ENCODE results near the gene USH1C.

USH1C gene

GRCh38 chr11:17547051-17547577 lies 2.9 kb upstream of the USH1C start, which contains the start of gene OTOG:
Gene OTOG, plus strand, starts transcription at chr11:17547259. Its CDS starts 114 bp downstream, at chr11:17547373.
- no peak for DNase-seq (ENCODE audit: low read depth)

- no peak for DNase-seq (ENCODE audit: low read depth)
Measured at GRCh38 chr11:17546240-17546639, 2.0 kb upstream of the USH1C start.

DNA sequence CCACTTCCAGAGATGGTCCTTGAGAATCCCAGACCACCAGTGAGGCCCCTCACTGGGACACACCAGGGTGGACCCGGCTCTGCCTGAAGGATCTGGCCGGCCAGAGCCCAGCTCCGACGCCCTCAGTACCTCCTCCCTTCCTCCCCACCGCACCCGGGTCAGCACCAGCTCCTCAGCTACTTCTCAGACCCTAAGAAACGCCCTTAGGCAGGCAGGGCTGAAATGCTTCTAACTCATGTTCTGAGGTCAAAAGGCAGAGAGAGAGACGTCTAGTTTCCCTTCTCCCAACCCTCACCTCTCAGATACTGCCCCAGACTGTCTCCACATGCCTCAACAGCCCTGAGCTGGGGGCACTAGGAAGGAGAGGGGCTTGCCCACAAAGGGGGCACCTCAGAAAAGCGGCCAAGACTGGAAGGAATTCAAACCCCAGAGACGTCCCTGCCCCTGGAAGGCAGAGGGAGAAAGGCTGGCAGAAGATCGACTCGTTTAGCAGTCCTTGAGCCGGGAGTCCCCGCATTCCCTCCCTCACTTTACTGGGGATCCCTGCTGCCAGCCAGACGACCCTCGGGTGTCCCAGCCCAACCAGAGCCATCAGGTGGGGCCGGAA lies 539 bp downstream of the USH1C start:
- DNase-seq (ENCODE audit: low read depth): no peak

GRCh38 chr11:17543041-17543440 lies 1.2 kb downstream of the USH1C start:
- DNase-seq (ENCODE audit: low read depth): no peak

GRCh38 chr11:17542249-17542648 lies 2.0 kb downstream of the USH1C start:
- no peak for DNase-seq (ENCODE audit: low read depth)

DNA sequence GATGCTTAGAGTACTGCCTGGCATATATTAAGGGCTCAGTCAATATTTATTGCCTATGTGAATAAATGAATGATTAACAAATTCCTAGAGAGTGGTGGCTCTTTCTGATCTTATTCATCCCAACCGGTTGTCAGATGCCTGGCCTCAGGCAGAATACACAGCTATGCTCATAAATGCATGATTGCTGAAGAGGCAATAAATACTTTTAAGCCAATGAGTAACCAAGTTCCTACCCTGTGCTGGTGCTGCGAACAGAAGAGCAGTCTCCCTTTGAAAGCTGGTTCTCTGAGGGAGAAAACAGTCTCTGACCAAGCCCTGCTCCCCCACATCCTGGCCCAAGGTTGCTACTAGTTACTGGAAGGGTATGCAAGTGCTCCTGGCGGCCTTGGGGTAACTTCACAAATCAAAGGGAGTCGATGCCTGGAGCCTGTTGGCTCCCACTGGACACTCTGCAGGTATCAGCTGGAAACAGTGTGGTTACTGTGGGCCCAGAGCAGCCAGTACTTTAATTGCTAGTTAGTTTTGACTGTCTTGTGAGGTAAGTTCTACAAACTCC lies 2.8 kb downstream of the USH1C start:
- DNase-seq (ENCODE audit: low read depth): no peak

DNA sequence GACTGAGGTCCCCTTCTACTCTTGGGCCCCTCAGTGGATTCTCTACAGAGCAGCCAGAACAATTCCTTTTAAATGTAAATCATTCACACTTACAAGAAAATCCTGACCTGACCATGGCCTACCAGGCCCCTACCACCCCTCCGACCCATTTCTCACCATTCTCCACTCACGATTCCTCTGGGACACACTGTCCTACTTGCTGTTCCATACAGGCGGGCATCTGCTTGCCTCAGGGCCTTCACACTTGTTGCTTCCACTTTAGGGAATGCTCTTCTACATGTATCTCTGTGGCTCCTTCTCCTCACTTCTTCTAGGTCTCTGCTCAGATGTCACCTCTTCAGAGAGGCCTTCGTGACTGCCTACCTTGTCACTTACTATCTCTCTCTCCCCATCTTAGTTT lies 3.4 kb downstream of the USH1C start:
- no peak for DNase-seq (ENCODE audit: low read depth)

DNA sequence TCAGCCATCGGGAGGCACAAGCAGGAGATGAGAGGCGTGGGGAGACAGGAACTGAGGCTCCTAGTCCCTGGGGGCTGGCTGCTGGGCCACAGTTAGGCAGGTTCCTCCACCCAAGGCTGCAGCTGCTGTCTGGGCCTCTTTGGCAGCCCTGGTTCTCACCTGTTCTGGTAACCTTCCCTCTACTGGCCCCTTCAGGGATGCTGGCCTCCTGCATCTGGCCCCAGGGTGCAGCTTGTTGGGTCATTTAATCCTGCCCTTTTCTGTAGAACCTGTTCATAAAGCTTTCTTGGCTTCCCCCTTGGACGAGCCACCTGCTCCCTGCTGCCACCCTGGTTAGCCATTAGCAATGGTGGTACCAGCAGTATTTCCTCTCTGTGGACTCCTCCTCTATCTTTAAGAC lies 5.5 kb downstream of the USH1C start:
- DNase-seq (ENCODE audit: low read depth): no peak

DNA sequence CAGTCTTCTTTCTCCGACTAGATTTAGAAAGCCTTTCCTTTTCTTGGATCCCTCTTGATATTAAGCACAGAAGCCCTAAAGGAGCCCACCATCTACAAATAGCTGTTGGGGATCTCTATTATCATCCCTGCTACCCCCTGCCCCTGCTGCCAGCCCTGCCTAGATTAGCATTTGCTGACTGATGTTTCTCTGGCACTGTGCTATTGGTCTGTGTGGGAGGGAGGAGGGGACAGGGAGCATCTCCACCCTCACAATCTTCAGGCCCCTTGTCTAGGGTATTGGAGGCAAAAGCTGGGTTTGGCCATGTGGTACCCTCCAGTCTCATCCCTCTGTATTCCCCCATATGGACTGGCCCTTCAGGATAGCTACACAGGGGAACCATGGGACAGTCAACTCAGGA lies 6.2 kb downstream of the USH1C start:
- no peak for DNase-seq (ENCODE audit: low read depth)

DNA sequence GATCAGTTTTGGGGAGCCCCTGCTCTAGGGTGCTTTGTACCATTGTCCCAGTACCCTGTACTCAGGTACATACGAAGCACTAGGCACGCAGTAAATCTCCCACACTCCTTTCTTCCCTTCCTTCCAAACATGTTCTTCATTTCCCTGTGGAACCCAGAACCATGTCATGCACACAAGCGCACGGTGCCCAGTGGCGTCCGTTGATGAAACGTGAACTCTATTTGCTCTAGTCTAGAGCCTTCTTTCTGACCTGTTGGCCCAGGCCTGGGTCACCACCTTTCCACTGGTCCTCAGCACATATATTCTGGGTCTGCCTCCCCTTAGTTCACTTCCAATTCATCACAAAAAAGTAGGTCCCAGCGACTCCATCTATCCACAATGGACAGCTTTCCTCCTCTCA lies 7.0 kb downstream of the USH1C start:
- no peak for DNase-seq (ENCODE audit: low read depth)

GRCh38 chr11:17535488-17535887 lies 8.7 kb downstream of the USH1C start:
- no peak for DNase-seq (ENCODE audit: low read depth)

DNA sequence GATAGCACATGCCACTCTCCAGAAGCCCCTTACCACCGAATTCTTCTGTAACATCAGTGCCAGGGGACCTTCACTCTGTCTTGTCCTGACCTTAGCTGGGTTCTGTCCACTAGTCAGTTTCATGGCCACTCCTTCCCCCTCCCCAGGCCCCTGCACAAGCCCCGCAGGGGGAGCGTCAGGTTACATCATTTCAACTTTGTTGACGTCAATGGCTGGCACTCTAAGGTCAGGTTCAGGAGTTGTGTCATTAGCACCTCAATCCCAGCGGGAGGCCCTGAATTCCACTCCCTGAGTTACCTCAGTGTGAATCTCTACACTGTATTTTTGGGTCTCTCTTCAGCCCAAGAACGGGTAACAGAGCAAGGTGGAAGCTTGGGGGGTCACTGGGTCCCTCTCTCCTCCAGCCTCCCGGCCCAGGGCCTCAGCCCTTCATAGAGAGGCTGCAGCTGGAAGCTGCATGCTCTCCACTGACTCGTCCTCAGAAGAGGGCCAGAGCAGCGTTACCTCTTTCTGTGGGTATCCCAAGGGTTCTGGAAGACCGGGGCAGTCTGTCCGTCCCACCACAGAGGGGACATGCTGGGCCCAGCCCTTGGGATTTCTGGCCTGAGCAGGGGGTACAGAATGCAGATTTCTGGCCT lies 10.3 kb downstream of the USH1C start:
- no peak for DNase-seq (ENCODE audit: low read depth)

DNA sequence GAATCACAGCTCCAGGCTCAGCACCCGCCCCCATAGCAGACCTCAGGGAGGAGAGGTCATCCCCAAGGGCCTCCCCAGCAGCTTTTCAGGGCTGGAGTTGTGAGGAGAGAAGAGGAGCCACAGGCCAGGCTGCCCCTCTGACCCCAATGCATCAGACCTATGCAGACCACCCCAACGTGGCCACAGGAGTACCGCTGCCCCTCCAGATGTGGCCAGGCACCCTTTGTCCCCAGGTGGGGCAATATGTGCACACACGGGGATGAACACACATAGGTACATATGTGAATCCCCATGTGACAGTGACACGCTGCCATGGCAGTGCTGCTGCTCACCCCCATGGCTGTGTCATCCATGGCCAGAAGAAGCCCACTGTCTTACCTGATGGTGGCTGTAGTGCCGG lies 10.9 kb downstream of the USH1C start:
- no peak for DNase-seq (ENCODE audit: low read depth)

DNA sequence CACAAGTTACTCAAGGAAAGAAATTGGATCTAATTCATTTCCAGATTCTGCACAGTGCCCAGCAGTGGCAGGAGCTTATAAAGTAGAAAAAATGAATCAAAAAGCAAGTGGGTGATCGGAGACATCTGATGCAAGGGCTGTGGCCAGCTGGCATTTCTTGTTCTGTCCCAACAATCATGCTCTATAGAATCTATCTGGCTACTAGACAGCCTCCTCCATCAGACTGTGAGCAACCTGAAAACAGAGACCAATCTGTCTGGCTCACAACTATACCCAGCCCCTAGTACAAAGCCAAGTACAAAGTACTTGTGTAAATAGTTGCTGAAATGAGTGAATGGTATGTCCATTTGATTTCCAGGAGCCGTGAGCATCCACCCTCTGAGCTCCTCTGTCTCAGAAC lies 11.4 kb downstream of the USH1C start:
- DNase-seq (ENCODE audit: low read depth): no peak

- no peak for DNase-seq (ENCODE audit: low read depth)
Measured at GRCh38 chr11:17531636-17532113, 12.5 kb downstream of the USH1C start.

DNA sequence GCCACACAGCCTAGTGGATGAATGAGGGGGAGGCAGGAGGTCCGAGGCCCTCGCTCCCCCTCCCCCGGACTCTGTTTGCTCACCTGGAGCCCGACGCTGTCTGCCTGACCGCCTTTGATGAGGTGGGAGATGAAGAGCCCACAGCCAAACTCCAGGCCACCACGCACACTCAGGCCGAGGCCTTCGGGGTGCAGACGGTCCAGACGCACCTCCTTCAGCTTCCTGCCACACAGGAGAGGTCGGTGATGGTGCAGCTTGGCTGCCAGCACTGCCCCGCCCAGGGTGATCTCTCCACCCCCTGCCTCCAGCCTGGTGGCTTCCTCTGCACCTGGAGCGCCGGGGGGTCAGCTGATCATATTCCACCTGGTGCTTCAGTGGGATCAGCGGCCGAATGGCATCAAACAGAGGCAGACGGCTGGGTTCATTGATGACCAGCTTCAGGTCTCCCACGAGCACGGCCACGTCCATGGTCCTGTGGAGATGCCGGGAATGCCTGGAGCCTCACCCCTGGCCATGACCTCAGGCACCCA lies 13.1 kb downstream of the USH1C start:
- no peak for DNase-seq (ENCODE audit: low read depth)

DNA sequence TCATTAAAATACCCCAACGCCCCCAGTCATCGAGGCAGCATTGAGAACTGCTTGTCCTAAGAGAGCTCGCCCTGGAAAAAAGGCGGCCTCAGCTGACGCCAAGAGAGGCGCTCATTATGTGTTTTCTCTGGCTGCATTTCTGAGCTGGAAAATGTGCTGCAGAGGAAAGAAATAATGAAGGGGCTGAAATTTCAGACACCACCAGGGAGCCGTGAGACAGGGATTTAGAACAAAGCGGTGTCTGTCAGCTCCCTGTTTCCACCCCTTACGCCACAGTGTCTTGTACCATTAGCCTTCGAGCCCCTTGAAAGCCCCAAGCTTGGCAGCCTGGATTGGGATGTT lies 14.4 kb downstream of the USH1C start:
- no peak for DNase-seq (ENCODE audit: low read depth)

- no peak for DNase-seq (ENCODE audit: low read depth)
Measured at GRCh38 chr11:17528906-17529843, 15.0 kb downstream of the USH1C start.

DNA sequence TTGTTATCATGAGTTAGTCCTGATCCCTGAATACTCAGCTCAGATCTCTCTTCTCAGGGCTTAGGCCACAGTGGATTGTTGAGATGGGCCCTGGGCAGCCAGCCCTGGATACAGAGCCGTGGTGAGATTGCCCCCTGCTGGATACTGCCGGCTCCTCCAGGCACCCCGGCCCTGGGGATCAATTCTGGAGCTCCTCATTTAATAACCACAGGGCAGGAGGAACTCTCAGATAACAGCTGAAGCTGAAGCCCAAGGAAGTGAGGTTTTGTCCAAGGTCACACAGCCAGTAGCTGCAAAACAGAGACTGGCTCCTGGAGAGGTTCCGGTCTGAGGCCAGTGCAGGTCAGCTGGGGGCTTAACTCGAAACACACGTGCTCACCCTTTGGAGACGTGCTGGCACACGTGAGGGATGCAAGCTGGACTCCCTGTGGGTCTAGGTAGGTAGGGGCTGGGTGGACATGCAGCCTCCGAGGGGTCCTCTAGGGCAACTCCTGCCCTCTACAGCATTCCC lies 16.0 kb downstream of the USH1C start:
- no peak for DNase-seq (ENCODE audit: low read depth)

- DNase-seq (ENCODE audit: low read depth): no peak
Measured at GRCh38 chr11:17527628-17527995, 16.6 kb downstream of the USH1C start.

DNA sequence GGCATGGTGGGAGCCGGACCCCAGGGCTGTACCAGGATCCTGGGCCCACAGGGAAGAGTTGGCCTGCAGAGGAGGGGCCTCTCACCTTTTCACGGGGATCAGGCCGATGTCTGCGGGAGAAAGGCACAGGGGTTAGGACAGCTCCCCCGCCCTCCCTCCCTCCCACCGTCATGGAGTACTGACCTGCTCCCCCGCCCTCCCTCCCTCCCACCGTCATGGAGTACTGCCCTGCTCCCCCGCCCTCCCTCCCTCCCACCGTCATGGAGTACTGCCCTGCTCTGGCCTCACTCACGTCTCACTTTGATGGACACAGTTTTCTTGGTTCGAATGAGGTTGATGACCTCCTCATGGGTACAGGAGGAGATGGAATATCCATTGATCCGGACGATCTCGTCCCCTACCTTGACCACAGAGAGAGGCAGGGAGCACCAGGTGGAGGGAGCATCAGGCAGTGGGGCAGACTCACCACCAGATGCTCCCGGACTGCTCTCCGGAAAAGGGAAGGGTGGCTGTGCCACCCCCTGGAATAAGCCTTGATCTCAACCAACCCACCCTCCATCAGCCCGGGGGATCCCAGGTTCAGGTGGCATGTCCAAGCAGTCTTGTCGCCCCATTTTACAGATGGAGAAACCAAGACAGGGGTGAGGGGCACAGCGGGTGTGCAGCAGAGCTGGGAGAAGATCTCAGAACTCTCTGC lies 17.1 kb downstream of the USH1C start:
- no peak for DNase-seq (ENCODE audit: low read depth)
